Neural progenitor cell (in vitro differentiated cells): ENCODE data around the gene FAF1. TPM values are rescaled to one million over a fixed set of nuclear protein-coding genes. Genes with fewer than 3 reads are reported as not detected.

Source experiments
- DNase-seq: peaks from one replicate; pipeline ENCODE4 v3.0.0-alpha.2; 2016; ENCODE audit warnings: low spot score
- H2AFZ ChIP-seq: fragments of 200-600 bp; sonication (generic); replicated peaks from 2 replicates; pipeline ENCODE4 v1.6.1; 2016; ENCODE audit warnings: antibody characterized with exemption
- H3F3A ChIP-seq: fragments of 200-600 bp; sonication (generic); 2 replicates; pipeline ENCODE4 v1.6.1; 2016; ENCODE audit warnings: antibody characterized with exemption, low read depth
- H3K27ac ChIP-seq: fragments of 200-600 bp; sonication (generic); 2 replicates; pipeline ENCODE4 v1.5.1; 2016; ENCODE audit warnings: mild to moderate bottlenecking
- H3K27me3 ChIP-seq: fragments of 200-600 bp; sonication (generic); 2 replicates; pipeline ENCODE4 v1.6.1; 2016; ENCODE audit warnings: mild to moderate bottlenecking, moderate library complexity
- H3K36me3 ChIP-seq: fragments of 200-600 bp; sonication (generic); 2 replicates; pipeline ENCODE4 v1.5.1; 2016
- H3K4me1 ChIP-seq: fragments of 200-600 bp; sonication (generic); 2 replicates; pipeline ENCODE4 v1.6.1; 2016; ENCODE audit warnings: mixed run types
- H3K4me2 ChIP-seq: fragments of 200-600 bp; sonication (generic); 2 replicates; pipeline ENCODE4 v1.6.1; 2016
- H3K4me3 ChIP-seq: fragments of 200-600 bp; sonication (generic); 2 replicates; pipeline ENCODE4 v1.5.1; 2016
- H3K79me2 ChIP-seq: fragments of 200-600 bp; sonication (generic); 2 replicates; pipeline ENCODE4 v1.6.1; 2016; ENCODE audit warnings: low read depth
- H3K9ac ChIP-seq: fragments of 200-600 bp; sonication (generic); 2 replicates; pipeline ENCODE4 v1.6.1; 2016
- H3K9me3 ChIP-seq: fragments of 200-600 bp; sonication (generic); 2 replicates; pipeline ENCODE4 v1.5.1; 2016; ENCODE audit warnings: low read depth
- H4K20me1 ChIP-seq: fragments of 200-600 bp; sonication (generic); 2 replicates; pipeline ENCODE4 v1.6.1; 2016; ENCODE audit warnings: low read depth
- H3K27ac Mint-ChIP-seq: 3 replicates; pipeline ENCODE4 v1.8.0; 2021; ENCODE audit warnings: mixed read lengths
- H3K27me3 Mint-ChIP-seq: 2 replicates; pipeline ENCODE4 v1.8.0; 2022; ENCODE audit warnings: low read depth, mild to moderate bottlenecking, inconsistent platforms, moderate library complexity, mixed read lengths; ENCODE audit not compliant: insufficient read depth
- H3K36me3 Mint-ChIP-seq: 3 replicates; pipeline ENCODE4 v1.8.0; 2021; ENCODE audit warnings: mixed read lengths
- H3K4me1 Mint-ChIP-seq: 3 replicates; pipeline ENCODE4 v1.8.0; 2021; ENCODE audit warnings: mixed read lengths
- H3K4me3 Mint-ChIP-seq: 3 replicates; pipeline ENCODE4 v1.8.0; 2021; ENCODE audit warnings: mild to moderate bottlenecking, moderate library complexity, mixed read lengths
- H3K9me3 Mint-ChIP-seq: 3 replicates; pipeline ENCODE4 v1.8.0; 2020; ENCODE audit warnings: mixed read lengths
- EZH2 ChIP-seq: fragments of 200-600 bp; sonication (generic); IDR thresholded peaks from 2 replicates; pipeline ENCODE4 v1.6.1; 2017; ENCODE audit warnings: antibody characterized with exemption, mild to moderate bottlenecking, moderate library complexity
- EZH2phosphoT487 ChIP-seq: fragments of 200-600 bp; sonication (generic); IDR thresholded peaks from 2 replicates; pipeline ENCODE4 v1.6.1; 2017; ENCODE audit warnings: antibody characterized with exemption
- total RNA-seq: library from RNA; depleted of rRNA; stranded (reverse); fragments of >200 nt; gene quantifications from 2 replicates; pipeline ENCODE4 v1.2.3, GENCODE V29; 2015; ENCODE audit warnings: low replicate concordance
- TF ChIP-seq, protein P1 (sequence below): fragments of 200-600 bp; sonication (generic); IDR thresholded peaks from 2 replicates; pipeline ENCODE4 v1.5.1; 2017; ENCODE audit warnings: antibody characterized with exemption, mild to moderate bottlenecking

The FAF1 gene
- total RNA-seq, 1 donor from 2014 or later = 103 TPM

DNA sequence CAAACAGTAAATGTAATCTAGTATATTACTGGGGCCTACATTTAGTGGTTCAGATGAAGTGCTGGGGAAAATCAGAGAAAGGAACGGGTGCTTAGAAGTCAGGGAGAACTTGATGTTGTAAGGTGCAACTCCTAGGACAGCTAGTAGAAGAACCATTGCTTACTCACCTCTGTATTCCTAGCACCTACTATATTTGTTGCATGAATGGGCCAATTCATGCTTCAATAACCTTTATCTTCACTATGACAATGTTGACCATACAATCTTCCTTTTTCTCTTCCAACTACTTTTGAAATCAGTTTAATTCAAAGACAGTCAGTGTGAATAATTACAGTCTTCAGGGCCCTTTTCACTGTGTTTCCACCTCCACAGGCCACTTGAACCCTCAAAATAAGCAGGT lies 411.8 kb downstream of the FAF1 start:
- H3K27ac ChIP-seq = no peak overlapping the region
- no peaks in the 10 kb centered on the region for H3K9me3 ChIP-seq

DNA sequence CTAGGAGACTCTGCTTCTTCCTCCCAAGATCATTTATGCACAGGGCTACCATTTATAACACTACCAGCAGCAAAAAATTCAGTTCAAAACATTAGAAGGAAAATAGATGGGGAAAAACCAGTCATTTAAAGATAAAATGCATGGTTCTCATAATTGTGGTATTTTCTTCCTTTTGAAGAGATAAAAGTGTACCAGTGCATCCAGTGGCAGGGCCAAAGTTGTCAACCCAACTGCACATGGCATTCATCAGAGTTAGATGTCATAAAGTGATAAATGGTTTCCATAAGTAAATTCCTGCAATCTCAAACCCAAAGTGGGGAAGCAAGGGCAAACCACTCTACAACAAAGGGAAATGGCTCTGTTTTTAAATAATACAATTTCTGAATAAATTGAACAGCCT lies 417.7 kb downstream of the FAF1 start:
- Histone ChIP-seq H3K27ac (no peak overlapping the region), H3K4me3 (no peak overlapping the region), H3K4me1 (no peaks in the 10 kb centered on the region), H4K20me1 (no peaks in the 10 kb centered on the region), H3K9me3 (no peaks in the 10 kb centered on the region), H3K36me3 (no peaks in the 10 kb centered on the region), H3K27me3 (no peaks in the 10 kb centered on the region), H3K4me2 (no peak overlapping the region), H3F3A (no peaks in the 10 kb centered on the region), H3K9ac (no peak overlapping the region), H3K79me2 (no peaks in the 10 kb centered on the region), H2AFZ (no peak overlapping the region)
- H3K4me3 Mint-ChIP-seq = no peak overlapping the region
- H3K27ac Mint-ChIP-seq = no peak overlapping the region
- H3K36me3 Mint-ChIP-seq = no peaks in the 10 kb centered on the region
- no peaks in the 10 kb centered on the region for H3K4me1 Mint-ChIP-seq
- no peaks in the 10 kb centered on the region for H3K9me3 Mint-ChIP-seq
- H3K27me3 Mint-ChIP-seq = no peaks in the 10 kb centered on the region
- no peak for DNase-seq
- TF ChIP-seq EZH2 (no peak), EZH2phosphoT487 (no peak)
- TF ChIP-seq, protein P1, sequence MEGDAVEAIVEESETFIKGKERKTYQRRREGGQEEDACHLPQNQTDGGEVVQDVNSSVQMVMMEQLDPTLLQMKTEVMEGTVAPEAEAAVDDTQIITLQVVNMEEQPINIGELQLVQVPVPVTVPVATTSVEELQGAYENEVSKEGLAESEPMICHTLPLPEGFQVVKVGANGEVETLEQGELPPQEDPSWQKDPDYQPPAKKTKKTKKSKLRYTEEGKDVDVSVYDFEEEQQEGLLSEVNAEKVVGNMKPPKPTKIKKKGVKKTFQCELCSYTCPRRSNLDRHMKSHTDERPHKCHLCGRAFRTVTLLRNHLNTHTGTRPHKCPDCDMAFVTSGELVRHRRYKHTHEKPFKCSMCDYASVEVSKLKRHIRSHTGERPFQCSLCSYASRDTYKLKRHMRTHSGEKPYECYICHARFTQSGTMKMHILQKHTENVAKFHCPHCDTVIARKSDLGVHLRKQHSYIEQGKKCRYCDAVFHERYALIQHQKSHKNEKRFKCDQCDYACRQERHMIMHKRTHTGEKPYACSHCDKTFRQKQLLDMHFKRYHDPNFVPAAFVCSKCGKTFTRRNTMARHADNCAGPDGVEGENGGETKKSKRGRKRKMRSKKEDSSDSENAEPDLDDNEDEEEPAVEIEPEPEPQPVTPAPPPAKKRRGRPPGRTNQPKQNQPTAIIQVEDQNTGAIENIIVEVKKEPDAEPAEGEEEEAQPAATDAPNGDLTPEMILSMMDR = no peak

More for the DNA sequence above, 411.8 kb downstream of the FAF1 start:
- Histone ChIP-seq H3K9ac (no peak overlapping the region), H3F3A (no peaks in the 10 kb centered on the region), H3K27me3 (no peaks in the 10 kb centered on the region), H3K4me3 (no peak overlapping the region), H4K20me1 (no peaks in the 10 kb centered on the region), H2AFZ (no peak overlapping the region), H3K36me3 (no peaks in the 10 kb centered on the region), H3K4me1 (no peaks in the 10 kb centered on the region), H3K79me2 (no peaks in the 10 kb centered on the region), H3K4me2 (no peak overlapping the region)
- Mint-ChIP-seq H3K36me3 (no peaks in the 10 kb centered on the region), H3K9me3 (no peaks in the 10 kb centered on the region), H3K4me1 (no peaks in the 10 kb centered on the region), H3K4me3 (no peak overlapping the region), H3K27me3 (no peaks in the 10 kb centered on the region), H3K27ac (no peak overlapping the region)
- no peak for DNase-seq
- TF ChIP-seq EZH2 = no peak
- TF ChIP-seq, protein P1 = no peak
- TF ChIP-seq EZH2phosphoT487 = no peak

DNA sequence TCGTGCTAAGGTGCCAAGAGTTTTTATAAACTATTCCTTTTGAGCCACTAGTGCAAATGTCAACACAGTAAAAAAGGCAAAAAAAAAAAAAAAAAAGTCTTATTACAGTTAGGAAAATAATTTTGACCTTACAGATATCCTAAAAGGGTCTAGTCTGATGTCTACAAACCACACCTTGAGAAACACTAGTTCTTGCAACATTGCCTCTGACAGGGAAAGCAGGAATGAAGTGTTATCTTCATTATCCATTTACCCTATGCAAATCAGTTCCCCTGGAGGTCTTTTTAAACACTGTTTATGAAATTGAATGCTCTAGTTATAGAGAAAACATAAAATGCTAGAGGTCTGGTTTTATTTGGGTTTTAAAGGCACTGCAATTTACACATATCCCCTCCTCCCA lies 421.6 kb downstream of the FAF1 start:
- H3K27ac ChIP-seq = no peak overlapping the region
- no peaks in the 10 kb centered on the region for H3K36me3 Mint-ChIP-seq
- TF ChIP-seq EZH2phosphoT487 = no peak
- TF ChIP-seq, protein P1 = no peak
- no peak for TF ChIP-seq EZH2
- H3K79me2 ChIP-seq = no peaks in the 10 kb centered on the region
- H3K27ac Mint-ChIP-seq = no peak overlapping the region
- no peaks in the 10 kb centered on the region for H4K20me1 ChIP-seq
- no peak for DNase-seq
- H3K9me3 Mint-ChIP-seq = no peaks in the 10 kb centered on the region
- no peaks in the 10 kb centered on the region for H3K27me3 Mint-ChIP-seq
- H3K4me1 ChIP-seq = no peaks in the 10 kb centered on the region
- H3K9me3 ChIP-seq = no peaks in the 10 kb centered on the region
- H3K9ac ChIP-seq = no peak overlapping the region
- no peak overlapping the region for H3K4me3 ChIP-seq
- no peak overlapping the region for H3K4me2 ChIP-seq
- H3K4me3 Mint-ChIP-seq = no peak overlapping the region
- H3K4me1 Mint-ChIP-seq = no peaks in the 10 kb centered on the region
- no peak overlapping the region for H2AFZ ChIP-seq
- no peaks in the 10 kb centered on the region for H3K27me3 ChIP-seq
- no peaks in the 10 kb centered on the region for H3K36me3 ChIP-seq
- H3F3A ChIP-seq = no peaks in the 10 kb centered on the region
